ENCODE data around the gene RPS6KA1.
"Not testable (repeated sequence)": the region's sequence is repeated elsewhere in the genome, so short reads cannot be mapped to it uniquely, and the experiment has no call there.

RPS6KA1 gene

GRCh38 chr1:26598890-26599289, 69.3 kb downstream of the RPS6KA1 start:
- no peak for DNase-seq (ENCODE audit: low read depth in 2 of 2)

- peak in 1 of 2 experiments; percentile 36 for DNase-seq (ENCODE audit: low read depth in 2 of 2)
These were observed 72.9 kb downstream of the RPS6KA1 start for GRCh38 chr1:26602378-26602959.

GRCh38 chr1:26603856-26604255, 74.3 kb downstream of the RPS6KA1 start:
- DNase-seq (ENCODE audit: low read depth in 2 of 2), result no peak

- DNase-seq (ENCODE audit: low read depth in 2 of 2), result no peak
These were observed 77.6 kb downstream of the RPS6KA1 start for GRCh38 chr1:26607186-26607585.

- no peak for DNase-seq (ENCODE audit: low read depth in 2 of 2)
These were observed 79.3 kb downstream of the RPS6KA1 start for GRCh38 chr1:26608895-26609294.

GRCh38 chr1:26610781-26611180, 81.2 kb downstream of the RPS6KA1 start:
- no peak for DNase-seq (ENCODE audit: low read depth in 2 of 2)

GRCh38 chr1:26612627-26613026, 83.1 kb downstream of the RPS6KA1 start:
- DNase-seq (ENCODE audit: low read depth in 2 of 2), result not testable (repeated sequence)

GRCh38 chr1:26614655-26615411, 85.3 kb downstream of the RPS6KA1 start:
- no peak for DNase-seq (ENCODE audit: low read depth in 2 of 2)

GRCh38 chr1:26616881-26617280, 87.3 kb downstream of the RPS6KA1 start:
- no peak for DNase-seq (ENCODE audit: low read depth in 2 of 2)

- DNase-seq (ENCODE audit: low read depth in 2 of 2), result no peak
These were observed 89.0 kb downstream of the RPS6KA1 start for GRCh38 chr1:26618561-26618960.

Data from fibroblast of skin of left biceps (primary cell).